SK-N-MC (cell line): ENCODE data around the gene LGR6.

Experiments
- DNase-seq: peaks from one replicate; pipeline ENCODE4 v3.0.0-alpha.2; 2011; ENCODE audit warnings: low read depth, low spot score
- H3K27ac ChIP-seq: fragments of 200-600 bp; sonication (generic); 2 replicates; pipeline ENCODE4 v1.5.1; 2016; ENCODE audit warnings: mixed run types
- H3K36me3 ChIP-seq: fragments of 200-600 bp; sonication (generic); 2 replicates; pipeline ENCODE4 v1.6.1; 2017; ENCODE audit warnings: antibody characterized with exemption, low read length, mixed read lengths; ENCODE audit not compliant: insufficient read depth
- H3K4me3 ChIP-seq: fragments of 200-600 bp; sonication (generic); 2 replicates; pipeline ENCODE4 v1.5.1; 2016
- H3K9ac ChIP-seq: fragments of 200-600 bp; sonication (generic); 2 replicates; pipeline ENCODE4 v1.8.0; 2017; ENCODE audit warnings: mixed run types, mixed read lengths; ENCODE audit not compliant: insufficient read length
- H3K9me3 ChIP-seq: fragments of 200-600 bp; sonication (generic); 2 replicates; pipeline ENCODE4 v1.6.1; 2017; ENCODE audit warnings: low read depth, mild to moderate bottlenecking, antibody characterized with exemption, low read length, moderate library complexity, mixed read lengths
- EZH2 ChIP-seq: fragments of 200-600 bp; sonication (generic); IDR thresholded peaks from one replicate; pipeline ENCODE4 v1.6.1; 2017; ENCODE audit warnings: antibody characterized with exemption
- FOXP2 ChIP-seq: optimal IDR thresholded peaks from 2 replicates; pipeline ENCODE3; 2011; ENCODE audit warnings: mild to moderate bottlenecking, moderate library complexity; ENCODE audit not compliant: insufficient read depth; ENCODE audit errors: extremely low read length, control extremely low read depth
- POLR2AphosphoS5 ChIP-seq: IDR thresholded peaks from 2 replicates; pipeline ENCODE4 v1.6.1; 2012; ENCODE audit warnings: mild to moderate bottlenecking, low read depth, low read length, borderline replicate concordance

The LGR6 gene

GRCh38 chr1:202227997-202228401 is 34.4 kb downstream of the LGR6 start:
- H3K36me3 ChIP-seq: no peaks in the 10 kb centered on the region
- no peaks in the 10 kb centered on the region for H3K9me3 ChIP-seq
- no peak overlapping the region for H3K9ac ChIP-seq
- no peak overlapping the region for H3K27ac ChIP-seq
- TF ChIP-seq EZH2 (no peak), POLR2AphosphoS5 (no peak), FOXP2 (no peak)
- H3K4me3 ChIP-seq: no peak overlapping the region
- DNase-seq: no peak

GRCh38 chr1:202228484-202229122 is 35.0 kb downstream of the LGR6 start:
- Histone ChIP-seq H3K9me3 (no peaks in the 10 kb centered on the region), H3K36me3 (no peaks in the 10 kb centered on the region), H3K4me3 (no peak overlapping the region), H3K27ac (no peak overlapping the region), H3K9ac (no peak overlapping the region)
- no peak for DNase-seq
- TF ChIP-seq FOXP2 (no peak), EZH2 (no peak), POLR2AphosphoS5 (no peak)

DNA sequence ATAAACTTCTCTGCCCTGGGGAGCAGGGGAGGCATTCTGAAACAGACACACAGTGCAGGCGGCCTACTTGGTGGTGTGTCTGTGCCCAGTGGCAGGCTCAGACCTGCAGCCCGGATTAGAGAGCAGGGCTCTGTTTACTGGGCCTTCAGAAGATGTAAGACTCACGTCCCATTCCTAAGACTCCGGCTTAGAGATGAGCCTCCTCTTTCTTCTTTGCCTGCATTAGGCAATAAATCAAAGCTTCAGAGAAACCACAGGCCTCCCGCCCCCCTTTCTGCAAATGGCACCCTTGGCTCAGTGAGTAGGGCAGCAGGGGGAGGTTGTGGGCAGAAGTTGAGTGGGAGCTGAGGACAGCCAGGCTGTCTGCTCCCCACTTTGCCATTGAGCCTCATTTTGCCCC is 35.8 kb downstream of the LGR6 start:
- H3K27ac ChIP-seq: no peak overlapping the region
- no peak for DNase-seq
- no peak overlapping the region for H3K9ac ChIP-seq
- TF ChIP-seq FOXP2: no peak
- TF ChIP-seq EZH2: no peak
- TF ChIP-seq POLR2AphosphoS5: no peak
- H3K9me3 ChIP-seq: no peaks in the 10 kb centered on the region
- no peaks in the 10 kb centered on the region for H3K36me3 ChIP-seq
- H3K4me3 ChIP-seq: no peak overlapping the region

DNA sequence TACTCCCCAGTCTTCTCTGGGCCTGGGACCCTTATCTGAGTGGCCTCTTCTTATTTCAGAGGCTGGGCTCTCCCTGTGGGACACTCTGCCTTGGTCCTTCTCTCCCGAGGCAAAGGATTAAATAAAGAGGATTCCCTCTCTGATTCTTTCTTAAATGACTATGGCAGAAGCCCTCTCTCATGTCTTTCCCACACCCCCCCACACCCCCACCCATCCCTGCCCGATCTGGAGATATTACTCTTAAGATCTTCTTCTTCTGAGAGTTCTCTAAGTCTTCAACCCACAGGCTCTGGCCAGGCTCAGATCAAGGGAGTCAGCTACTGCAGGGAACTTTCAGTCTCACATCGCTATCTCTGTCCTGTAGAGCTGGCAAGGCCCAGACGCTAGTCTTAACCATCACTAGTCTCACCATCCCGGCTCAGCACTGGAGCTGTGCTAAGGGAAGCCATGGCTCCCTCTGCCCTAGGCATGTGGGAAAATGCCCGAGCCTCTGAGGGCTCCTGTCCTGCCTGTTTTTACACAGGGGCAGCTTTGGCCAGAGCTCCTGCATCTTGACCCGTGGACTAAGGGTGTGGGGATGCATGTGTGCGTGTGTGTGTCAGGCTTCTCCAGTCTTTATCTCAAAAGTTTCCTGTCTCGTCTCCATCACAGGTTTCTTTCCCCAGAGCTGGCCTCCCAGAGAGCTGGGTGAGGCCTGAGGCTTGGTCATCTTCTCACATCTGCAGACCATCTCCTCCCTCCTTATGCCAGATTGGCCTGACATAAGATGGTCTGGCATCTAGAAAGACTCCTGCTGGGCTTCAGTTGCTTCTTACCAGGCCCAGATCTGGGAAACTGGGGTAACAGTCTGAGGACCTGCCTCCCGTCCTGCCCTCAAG is 36.7 kb downstream of the LGR6 start:
- Histone ChIP-seq H3K36me3 (no peaks in the 10 kb centered on the region), H3K9me3 (no peaks in the 10 kb centered on the region), H3K4me3 (no peak overlapping the region), H3K27ac (no peak overlapping the region), H3K9ac (no peak overlapping the region)
- no peak for DNase-seq
- TF ChIP-seq FOXP2 (no peak), EZH2 (no peak), POLR2AphosphoS5 (no peak)

GRCh38 chr1:202230939-202231645 is 37.5 kb downstream of the LGR6 start:
- no peaks in the 10 kb centered on the region for H3K36me3 ChIP-seq

GRCh38 chr1:202233171-202233570 is 39.6 kb downstream of the LGR6 start:
- no peak for TF ChIP-seq FOXP2
- no peak for TF ChIP-seq EZH2
- no peak for TF ChIP-seq POLR2AphosphoS5
- Histone ChIP-seq H3K27ac (no peak overlapping the region), H3K4me3 (no peak overlapping the region), H3K9ac (no peak overlapping the region), H3K36me3 (no peaks in the 10 kb centered on the region), H3K9me3 (no peaks in the 10 kb centered on the region)
- no peak for DNase-seq

More at GRCh38 chr1:202230939-202231645, 37.5 kb downstream of the LGR6 start:
- no peak overlapping the region for H3K9ac ChIP-seq
- no peaks in the 10 kb centered on the region for H3K9me3 ChIP-seq
- H3K4me3 ChIP-seq: no peak overlapping the region
- TF ChIP-seq POLR2AphosphoS5 (no peak), EZH2 (no peak), FOXP2 (no peak)
- H3K27ac ChIP-seq: no peak overlapping the region
- no peak for DNase-seq

GRCh38 chr1:202233804-202234203 is 40.2 kb downstream of the LGR6 start:
- H3K36me3 ChIP-seq: no peaks in the 10 kb centered on the region
- H3K4me3 ChIP-seq: no peak overlapping the region
- DNase-seq: no peak
- H3K27ac ChIP-seq: no peak overlapping the region
- TF ChIP-seq EZH2 (no peak), FOXP2 (no peak), POLR2AphosphoS5 (no peak)
- no peaks in the 10 kb centered on the region for H3K9me3 ChIP-seq
- H3K9ac ChIP-seq: no peak overlapping the region
